ENCODE measurements around the gene CFAP299. TPM values are rescaled to one million over a fixed set of nuclear protein-coding genes. Genes with fewer than 3 reads are reported as not detected.

CFAP299 gene
- total and polyA plus RNA-seq, 2 of the 8 experiments (the other 6 are each of a cell fraction or from before 2014, with no cell fraction given), result not detected

DNA sequence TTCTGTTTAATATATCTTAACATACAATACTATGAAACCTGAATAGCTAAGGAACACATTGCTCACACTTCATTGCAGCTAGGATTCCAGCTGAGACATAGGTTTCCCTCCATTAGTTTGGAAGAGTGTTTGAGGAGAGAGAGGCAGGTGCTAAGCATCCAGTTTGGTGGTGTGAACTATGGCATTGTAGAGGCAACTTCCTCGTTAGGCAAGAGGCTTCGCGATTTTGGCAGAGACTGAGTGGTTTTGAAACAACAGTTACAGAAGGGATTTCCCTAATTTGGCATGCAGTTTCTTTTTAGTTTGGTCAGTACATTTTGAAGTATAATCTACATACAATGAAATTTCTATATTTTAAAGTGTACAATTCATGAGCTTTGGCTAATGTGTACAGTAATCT lies 577.9 kb downstream of the CFAP299 start:
- Histone ChIP-seq H2BK120ac (replicated peaks; ENCODE audit: low read depth, low read length) (no peak overlapping the region), H3K14ac (ENCODE audit: insufficient read length) (no peak overlapping the region), H4K8ac (ENCODE audit: extremely low read depth, insufficient read depth, low read length) (no peak overlapping the region), H3K4me1 (replicated peaks in 1 of 4; ENCODE audit: control insufficient read depth in 3 of 4, insufficient read depth in 4 of 4, low read length in 3 of 4) (no peaks in the 10 kb centered on the region), H2BK20ac (ENCODE audit: low read length) (no peak overlapping the region), H4K91ac (replicated peaks; ENCODE audit: insufficient read length, low read length) (no peak overlapping the region), H3K9ac (replicated peaks in 1 of 4; ENCODE audit: extremely low read depth in 1 of 4, low read depth in 3 of 4, low read length in 3 of 4) (no peak overlapping the region), H3K9me3 (ENCODE audit: insufficient read depth in 2 of 2, low read depth in 1 of 2, low read length in 1 of 2) (no peaks in the 10 kb centered on the region), H2BK5ac (ENCODE audit: low read depth, low read length) (no peak overlapping the region), H3K23ac (ENCODE audit: insufficient read length) (no peak overlapping the region), H3K27ac (ENCODE audit: low read depth, low read length) (no peak overlapping the region), H4K5ac (ENCODE audit: insufficient read length, low read depth, low read length) (no peak overlapping the region), H3K4ac (replicated peaks; ENCODE audit: insufficient read length, low read depth, low read length) (no peak overlapping the region), H2BK15ac (ENCODE audit: low read length) (no peak overlapping the region), H3K79me2 (ENCODE audit: control insufficient read depth in 1 of 2, insufficient read depth in 2 of 2, low read length in 2 of 2) (no peaks in the 10 kb centered on the region), H3K27me3 (replicated peaks in 1 of 4; ENCODE audit: control insufficient read depth in 3 of 4, extremely low read depth in 1 of 4, insufficient read depth in 3 of 4, low read length in 3 of 4) (no peaks in the 10 kb centered on the region), H3K4me2 (ENCODE audit: insufficient read depth in 1 of 2, low read depth in 2 of 2, low read length in 2 of 2) (no peak overlapping the region), H2AK5ac (ENCODE audit: low read depth, low read length) (no peak overlapping the region), H3K18ac (ENCODE audit: extremely low read depth, low read length) (no peak overlapping the region), H3K36me3 (ENCODE audit: control insufficient read depth in 2 of 4, insufficient read depth in 4 of 4, low read length in 3 of 4) (no peaks in the 10 kb centered on the region), H3K4me3 (ENCODE audit: extremely low read depth in 1 of 4, insufficient read depth in 2 of 4, low read depth in 3 of 4, low read length in 4 of 4) (no peak overlapping the region), H4K20me1 (replicated peaks in 1 of 2; ENCODE audit: control insufficient read depth in 1 of 2, insufficient read depth in 2 of 2, low read length in 2 of 2) (no peaks in the 10 kb centered on the region), H3K56ac (replicated peaks; ENCODE audit: insufficient read length, low read depth, low read length) (no peak overlapping the region), H2AFZ (ENCODE audit: low read length) (no peak overlapping the region), H2BK12ac (ENCODE audit: low read depth, low read length) (no peak overlapping the region), H3K23me2 (ENCODE audit: low read depth, low read length) (no peaks in the 10 kb centered on the region), H3K79me1 (ENCODE audit: low read depth, low read length) (no peaks in the 10 kb centered on the region)
- DNase-seq (ENCODE audit: low read depth in 1 of 2, low spot score in 2 of 2) (no peak), FAIRE-seq (no peak)
- WGBS, 2 experiments (ENCODE audit: extremely low coverage in 1 of 2, insufficient coverage in 1 of 2, insufficient read length in 1 of 2, insufficient replicate concordance in 2 of 2, low coverage in 1 of 2, low lambda C conversion rate in 2 of 2, missing lambda C conversion rate in 1 of 2), result 100% methylated on average over 3 of the region's 3 CpGs; no CpG with 5 or more reads in 1 of the 2 experiments
- CTCF ChIA-PET (ENCODE audit: partially characterized antibody), result no interaction called here
- POLR2A ChIA-PET (ENCODE audit: partially characterized antibody), result no interaction called here
- no peak for TF ChIP-seq JUN (IDR thresholded peaks at IDR 0.05; ENCODE audit: low read depth, low read length)
- TF ChIP-seq EP300 (IDR thresholded peaks at IDR 0.05; ENCODE audit: borderline replicate concordance in 1 of 2, low read depth in 2 of 2, low read length in 2 of 2), result no peak
- no peak for TF ChIP-seq TCF12 (IDR thresholded peaks at IDR 0.05; ENCODE audit: low read depth, low read length)
